BJ (cell line): ENCODE data around the gene GOT2. TPM values are rescaled to one million over a fixed set of nuclear protein-coding genes. Genes with fewer than 3 reads are reported as not detected.

Source experiments
- CTCF ChIA-PET: fragments of 350-600 bp; formaldehyde crosslinking; extraction: SDS; loops from one replicate; lab custom pipeline; 2021; ENCODE audit warnings: antibody characterized with exemption, inconsistent platforms; lab: Yijun Ruan, JAX
- POLR2A ChIA-PET: fragments of 300-600 bp; sonication (Branson Sonifier 250); formaldehyde crosslinking; extraction: SDS; loops from one replicate; lab custom pipeline; 2021; ENCODE audit warnings: antibody characterized with exemption; lab: Charles Lee
- DNase-seq: peaks from one replicate; pipeline ENCODE4 v3.0.0-alpha.2; 2011; ENCODE audit warnings: low read depth
- H3K27me3 ChIP-seq: 2 replicates; pipeline ENCODE4 v1.6.0; 2011; ENCODE audit warnings: low read length; ENCODE audit not compliant: control insufficient read depth, insufficient read depth
- H3K36me3 ChIP-seq: 2 replicates; pipeline ENCODE4 v1.5.1; 2011; ENCODE audit warnings: low read length; ENCODE audit not compliant: control insufficient read depth, insufficient read depth
- H3K4me3 ChIP-seq: 2 replicates; pipeline ENCODE4 v1.5.1; 2011; ENCODE audit warnings: low read depth, mild to moderate bottlenecking, control low read depth, low read length
- CTCF ChIP-seq: IDR thresholded peaks from 2 replicates; pipeline ENCODE4 v1.5.1; 2011; ENCODE audit warnings: low read depth, mild to moderate bottlenecking, control low read depth, inconsistent platforms, low read length, moderate library complexity; ENCODE audit not compliant: insufficient read depth
- polyA plus RNA-seq: library from polyadenylated mRNA; depleted of rRNA; stranded (reverse); fragments of >200 nt; gene quantifications from 2 replicates; pipeline ENCODE4 v1.2.3, GENCODE V29; 2011

Gene GOT2
- polyA plus RNA-seq, 1 experiment: 72.8 TPM

- ChIA-PET POLR2A (no interaction called here), CTCF (interaction anchor here (0.6 kb wide), 1 partner anchor 1119 kb away, joined by 3 read pairs; no protein-coding TSS in a partner anchor)
- TF ChIP-seq CTCF: no peak
- no peaks in the 10 kb centered on the region for H3K36me3 ChIP-seq
- no peak for DNase-seq
- H3K27me3 ChIP-seq: no peaks in the 10 kb centered on the region
- peak overlapping the region; percentile 95 for H3K4me3 ChIP-seq
Measured at GRCh38 chr16:58732545-58733247, 1.4 kb downstream of the GOT2 start.

- H3K27me3 ChIP-seq: no peaks in the 10 kb centered on the region
- ChIA-PET CTCF (interaction anchor here (0.6 to 1.1 kb wide), 3 partner anchors 16 to 350 kb away, joined by 3 to 4 read pairs (median 3); no protein-coding TSS in a partner anchor), POLR2A (no interaction called here)
- H3K36me3 ChIP-seq: no peaks in the 10 kb centered on the region
- no peak for TF ChIP-seq CTCF
- H3K4me3 ChIP-seq: no peak overlapping the region
- no peak for DNase-seq
Measured at GRCh38 chr16:58730724-58731370, 3.3 kb downstream of the GOT2 start.

- no peak overlapping the region for H3K4me3 ChIP-seq
- H3K27me3 ChIP-seq: no peaks in the 10 kb centered on the region
- TF ChIP-seq CTCF: no peak
- ChIA-PET POLR2A (no interaction called here), CTCF (no interaction called here)
- peaks cover 1% of the 10 kb centered on the region; the same call in 1 of the 2 replicates for H3K36me3 ChIP-seq
- no peak for DNase-seq
Measured at GRCh38 chr16:58727796-58728568, 6.1 kb downstream of the GOT2 start.

GRCh38 chr16:58727028-58727781 is 6.9 kb downstream of the GOT2 start:
- Histone ChIP-seq H3K36me3 (peaks cover 1% of the 10 kb centered on the region; the same call in 1 of the 2 replicates), H3K27me3 (no peaks in the 10 kb centered on the region), H3K4me3 (no peak overlapping the region)
- TF ChIP-seq CTCF: no peak
- CTCF ChIA-PET: no interaction called here
- no peak for DNase-seq
- POLR2A ChIA-PET: no interaction called here
